Fibroblast of lung (primary cell): ENCODE results near the gene DNAAF1. TPM values are rescaled to one million over a fixed set of nuclear protein-coding genes. Genes with fewer than 3 reads are reported as not detected.
A peak's percentile ranks its signal among the peaks of the same experiment; 100 is the strongest.

Experiments used
- DNase-seq, 2 donors: peaks; one replicate each; pipeline versions ENCODE4 v3.0.0 to v3.0.0-alpha.2; 2010; ENCODE audit warnings: low read depth in 2 of 2
- H2AFZ ChIP-seq: 2 replicates; pipeline ENCODE4 v1.5.1; 2012; ENCODE audit warnings: low read length, control low read depth, inconsistent platforms
- H3K27ac ChIP-seq: 2 replicates; pipeline ENCODE4 v1.5.1; 2011; ENCODE audit warnings: low read length, control low read depth; ENCODE audit not compliant: insufficient read depth
- H3K27me3 ChIP-seq: 2 replicates; pipeline ENCODE4 v1.5.1; 2011; ENCODE audit warnings: mild to moderate bottlenecking, low read length; ENCODE audit not compliant: control insufficient read depth, insufficient read depth
- H3K36me3 ChIP-seq: 2 replicates; pipeline ENCODE4 v1.5.1; 2011; ENCODE audit warnings: low read length; ENCODE audit not compliant: control insufficient read depth, insufficient read depth
- H3K4me1 ChIP-seq: 2 replicates; pipeline ENCODE4 v1.5.1; 2011; ENCODE audit warnings: low read length; ENCODE audit not compliant: control insufficient read depth, insufficient read depth; ENCODE audit errors: extremely low read depth
- H3K4me2 ChIP-seq: 2 replicates; pipeline ENCODE4 v1.5.1; 2011; ENCODE audit warnings: low read length, control low read depth; ENCODE audit not compliant: insufficient read depth; ENCODE audit errors: extremely low read depth
- H3K4me3 ChIP-seq, 4 experiments: fragments of 200-600 bp in 1 of 4; sonication (generic) in 1 of 4; replicated peaks in 1 of 4; 2 replicates each; pipeline ENCODE4 v1.5.1; 2011 to 2016; ENCODE audit warnings: low read length in 4 of 4, low read depth in 3 of 4, mild to moderate bottlenecking in 3 of 4, control low read depth in 2 of 4, inconsistent platforms in 1 of 4, mixed read lengths in 1 of 4; ENCODE audit not compliant: insufficient read depth in 1 of 4; ENCODE audit errors: control extremely low read depth in 1 of 4
- H3K79me2 ChIP-seq: 2 replicates; pipeline ENCODE4 v1.5.1; 2012; ENCODE audit warnings: mild to moderate bottlenecking, low read length, inconsistent platforms; ENCODE audit not compliant: control insufficient read depth, insufficient read depth
- H3K9ac ChIP-seq: 2 replicates; pipeline ENCODE4 v1.5.1; 2011; ENCODE audit warnings: mild to moderate bottlenecking, low read length, control low read depth; ENCODE audit not compliant: insufficient read depth
- H3K9me3 ChIP-seq: 2 replicates; pipeline ENCODE4 v1.5.1; 2012; ENCODE audit warnings: low read depth, low read length; ENCODE audit not compliant: control insufficient read depth, insufficient read depth
- H4K20me1 ChIP-seq: 2 replicates; pipeline ENCODE4 v1.5.1; 2011; ENCODE audit warnings: low read length; ENCODE audit not compliant: control insufficient read depth, insufficient read depth; ENCODE audit errors: extremely low read depth
- CTCF ChIP-seq, 2 donors: IDR thresholded peaks in 1 of 2; conservative IDR thresholded peaks in 1 of 2; 1 replicate in 1 of 2; 2 replicates in 1 of 2; pipeline ENCODE4 v1.5.1; 2011 to 2012; ENCODE audit warnings: low read length in 2 of 2, control low read depth in 1 of 2, inconsistent platforms in 1 of 2, low read depth in 1 of 2, mild to moderate bottlenecking in 1 of 2
- EZH2 ChIP-seq: IDR thresholded peaks from 2 replicates; pipeline ENCODE4 v1.5.1; 2012; ENCODE audit warnings: low read length, control low read depth, mild to moderate bottlenecking; ENCODE audit errors: missing control alignments
- polyA plus RNA-seq, 2 donors: library from polyadenylated mRNA; depleted of rRNA in 1 of 2; stranded (reverse) in 1 of 2; unstranded in 1 of 2; fragments of >200 nt; gene quantifications; 2 replicates each; pipeline ENCODE4 v1.2.1, GENCODE V29; 2011 to 2012; ENCODE audit warnings: missing spikeins in 1 of 2
- total RNA-seq: library from RNA; depleted of rRNA; stranded (reverse); fragments of >200 nt; gene quantifications from 2 replicates; pipeline ENCODE4 v1.2.1, GENCODE V29; 2014

DNAAF1 gene
- total and polyA plus RNA-seq, 2 donors (not counting 1 experiment from before 2014, with no cell fraction given) = not detected

- DNase-seq = no peak
- H2AFZ ChIP-seq = no peak overlapping the region
- no peaks in the 10 kb centered on the region for H4K20me1 ChIP-seq
- H3K27ac ChIP-seq = no peak overlapping the region
- no peaks in the 10 kb centered on the region for H3K9me3 ChIP-seq
- TF ChIP-seq CTCF (conservative IDR thresholded peaks at IDR 0.05 in 1 of 2, IDR thresholded peaks at IDR 0.05 in 1 of 2; ENCODE audit: low read depth in 1 of 2, low read length in 2 of 2) = no peak
- TF ChIP-seq EZH2 = no peak
- H3K4me3 ChIP-seq = no peak overlapping the region
- no peaks in the 10 kb centered on the region for H3K27me3 ChIP-seq
- peaks cover 2% of the 10 kb centered on the region for H3K4me1 ChIP-seq
- peaks cover 14% of the 10 kb centered on the region for H3K79me2 ChIP-seq
- H3K9ac ChIP-seq = no peak overlapping the region
- no peaks in the 10 kb centered on the region for H3K36me3 ChIP-seq
- H3K4me2 ChIP-seq = no peak overlapping the region
Observed at GRCh38 chr16:84141143-84141670, 3.9 kb upstream of the DNAAF1 start.

GRCh38 chr16:84143081-84143480 lies 2.0 kb upstream of the DNAAF1 start:
- DNase-seq = no peak
- Histone ChIP-seq H3K4me2 (no peak overlapping the region), H3K27me3 (no peaks in the 10 kb centered on the region)

GRCh38 chr16:84143784-84144199 lies 1.3 kb upstream of the DNAAF1 start:
- Histone ChIP-seq H4K20me1 (no peaks in the 10 kb centered on the region), H3K9me3 (no peaks in the 10 kb centered on the region), H3K4me1 (peaks cover 2% of the 10 kb centered on the region), H3K9ac (peak overlapping the region; percentile 52), H3K79me2 (peaks cover 14% of the 10 kb centered on the region), H3K4me2 (peak overlapping the region; percentile 86), H3K27me3 (no peaks in the 10 kb centered on the region), H3K36me3 (no peaks in the 10 kb centered on the region), H3K27ac (no peak overlapping the region), H2AFZ (no peak overlapping the region), H3K4me3 (peak overlapping the region; percentile 71 to 87 (median 78))
- TF ChIP-seq EZH2 (no peak), CTCF (conservative IDR thresholded peaks at IDR 0.05 in 1 of 2, IDR thresholded peaks at IDR 0.05 in 1 of 2; ENCODE audit: low read depth in 1 of 2, low read length in 2 of 2) (no peak)
- DNase-seq = peak in 1 of 2 donors; percentile 10

More at GRCh38 chr16:84143081-84143480, 2.0 kb upstream of the DNAAF1 start:
- H3K36me3 ChIP-seq = no peaks in the 10 kb centered on the region
- H4K20me1 ChIP-seq = no peaks in the 10 kb centered on the region
- TF ChIP-seq EZH2 = no peak
- no peak for TF ChIP-seq CTCF (conservative IDR thresholded peaks at IDR 0.05 in 1 of 2, IDR thresholded peaks at IDR 0.05 in 1 of 2; ENCODE audit: low read depth in 1 of 2, low read length in 2 of 2)
- H3K27ac ChIP-seq = no peak overlapping the region
- peaks cover 14% of the 10 kb centered on the region for H3K79me2 ChIP-seq
- H3K4me3 ChIP-seq = no peak overlapping the region
- no peaks in the 10 kb centered on the region for H3K9me3 ChIP-seq
- H3K4me1 ChIP-seq = peaks cover 2% of the 10 kb centered on the region
- H2AFZ ChIP-seq = no peak overlapping the region
- H3K9ac ChIP-seq = no peak overlapping the region
